ENCODE measurements around the gene BABAM2.
"Not testable (repeated sequence)": the region's sequence is repeated elsewhere in the genome, so short reads cannot be mapped to it uniquely, and the experiment has no call there.

BABAM2 gene

GRCh38 chr2:28247734-28248133, 357.2 kb downstream of the BABAM2 start:
- Mint-ChIP-seq H3K4me1 (peaks cover 24% of the 10 kb centered on the region), H3K27ac (no peak overlapping the region)

DNA sequence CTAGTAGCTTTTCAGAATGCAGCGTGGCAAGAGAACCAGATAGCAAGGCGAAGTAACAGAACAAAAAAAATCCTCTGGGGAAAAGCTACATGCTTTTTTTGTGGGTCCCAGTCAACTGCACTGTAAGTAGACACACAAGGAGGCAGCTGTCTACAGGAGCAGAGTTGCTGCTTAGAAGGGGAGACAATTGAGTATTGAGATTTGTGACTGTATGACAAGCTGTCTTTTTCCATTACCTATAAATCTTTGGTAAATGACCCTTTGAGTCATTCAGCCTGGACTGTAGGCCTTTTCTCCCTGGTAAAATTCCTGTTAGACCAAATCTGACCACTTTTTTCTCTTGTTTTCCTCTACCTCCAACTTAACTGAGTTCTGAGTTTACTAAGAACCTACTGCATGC, 358.0 kb downstream of the BABAM2 start:
- Mint-ChIP-seq H3K36me3 (ENCODE audit: low read depth) (peaks cover 8% of the 10 kb centered on the region), H3K27ac (no peak overlapping the region), H3K4me1 (peaks cover 28% of the 10 kb centered on the region), H3K9me3 (no peaks in the 10 kb centered on the region), H3K27me3 (no peaks in the 10 kb centered on the region), H3K4me3 (no peak overlapping the region)
- DNase-seq = no peak
- no peak for ATAC-seq

More at GRCh38 chr2:28247734-28248133, 357.2 kb downstream of the BABAM2 start:
- no peak overlapping the region for H3K4me3 Mint-ChIP-seq
- peaks cover 8% of the 10 kb centered on the region for H3K36me3 Mint-ChIP-seq (ENCODE audit: low read depth)
- no peaks in the 10 kb centered on the region for H3K27me3 Mint-ChIP-seq
- no peak for DNase-seq
- no peak for ATAC-seq
- H3K9me3 Mint-ChIP-seq = no peaks in the 10 kb centered on the region

DNA sequence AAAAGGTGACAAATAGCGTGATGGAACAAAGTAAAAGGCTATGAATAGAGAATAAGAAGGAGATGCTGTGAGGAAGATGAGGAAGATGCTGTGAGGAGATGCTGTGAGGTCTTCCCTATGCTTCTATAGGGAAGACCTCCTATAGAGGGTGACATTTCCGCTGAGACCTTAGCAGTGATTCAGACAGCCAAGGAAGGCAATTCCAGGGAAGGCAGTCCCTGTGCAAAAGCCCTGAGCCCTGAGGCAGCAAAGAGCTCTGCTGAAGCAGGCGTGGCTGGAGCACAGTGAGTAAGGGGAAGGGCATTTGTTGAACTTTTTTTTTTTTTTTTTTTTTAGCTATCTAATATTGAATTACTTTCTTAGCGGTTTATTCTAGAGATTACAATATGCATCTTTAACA, 359.5 kb downstream of the BABAM2 start:
- no peak for DNase-seq

GRCh38 chr2:28251337-28251736, 360.8 kb downstream of the BABAM2 start:
- DNase-seq (no peak), ATAC-seq (peak; percentile 59)
- H3K9me3 Mint-ChIP-seq = no peaks in the 10 kb centered on the region
- peaks cover 30% of the 10 kb centered on the region for H3K4me1 Mint-ChIP-seq
- peaks cover 8% of the 10 kb centered on the region for H3K36me3 Mint-ChIP-seq (ENCODE audit: low read depth)
- H3K27me3 Mint-ChIP-seq = no peaks in the 10 kb centered on the region
- no peak overlapping the region for H3K4me3 Mint-ChIP-seq
- H3K27ac Mint-ChIP-seq = no peak overlapping the region

More for the DNA sequence above, 359.5 kb downstream of the BABAM2 start:
- Mint-ChIP-seq H3K4me1 (peaks cover 30% of the 10 kb centered on the region), H3K9me3 (no peaks in the 10 kb centered on the region), H3K27me3 (no peaks in the 10 kb centered on the region), H3K4me3 (no peak overlapping the region), H3K36me3 (ENCODE audit: low read depth) (peaks cover 8% of the 10 kb centered on the region), H3K27ac (no peak overlapping the region)
- no peak for ATAC-seq

- ATAC-seq (peak; percentile 93), DNase-seq (peak; percentile 14)
- peak overlapping the region; percentile 73 for H3K27ac Mint-ChIP-seq
- H3K36me3 Mint-ChIP-seq (ENCODE audit: low read depth) = peaks cover 8% of the 10 kb centered on the region
- H3K4me3 Mint-ChIP-seq = no peak overlapping the region
- H3K4me1 Mint-ChIP-seq = peaks cover 25% of the 10 kb centered on the region
- H3K9me3 Mint-ChIP-seq = no peaks in the 10 kb centered on the region
- H3K27me3 Mint-ChIP-seq = no peaks in the 10 kb centered on the region
Measured at GRCh38 chr2:28252311-28252710, 361.8 kb downstream of the BABAM2 start.

- Mint-ChIP-seq H3K27me3 (no peaks in the 10 kb centered on the region), H3K4me1 (peaks cover 25% of the 10 kb centered on the region), H3K36me3 (ENCODE audit: low read depth) (peaks cover 5% of the 10 kb centered on the region), H3K4me3 (no peak overlapping the region), H3K9me3 (no peaks in the 10 kb centered on the region), H3K27ac (no peak overlapping the region)
- DNase-seq (no peak), ATAC-seq (no peak)
Measured at GRCh38 chr2:28253543-28253942, 363.0 kb downstream of the BABAM2 start.

GRCh38 chr2:28255231-28255630, 364.7 kb downstream of the BABAM2 start:
- H3K27ac Mint-ChIP-seq; ATAC-seq; H3K27me3 Mint-ChIP-seq; H3K36me3 Mint-ChIP-seq (ENCODE audit: low read depth); DNase-seq; H3K9me3 Mint-ChIP-seq; H3K4me3 Mint-ChIP-seq: not testable (repeated sequence)
- peaks cover 25% of the 10 kb centered on the region for H3K4me1 Mint-ChIP-seq

- Mint-ChIP-seq H3K4me1 (peaks cover 11% of the 10 kb centered on the region), H3K36me3 (ENCODE audit: low read depth) (peaks cover 1% of the 10 kb centered on the region), H3K4me3 (no peak overlapping the region), H3K9me3 (no peaks in the 10 kb centered on the region), H3K27me3 (no peaks in the 10 kb centered on the region), H3K27ac (no peak overlapping the region)
- DNase-seq = no peak
- ATAC-seq = no peak
Measured at GRCh38 chr2:28257182-28257581, 366.7 kb downstream of the BABAM2 start.

DNA sequence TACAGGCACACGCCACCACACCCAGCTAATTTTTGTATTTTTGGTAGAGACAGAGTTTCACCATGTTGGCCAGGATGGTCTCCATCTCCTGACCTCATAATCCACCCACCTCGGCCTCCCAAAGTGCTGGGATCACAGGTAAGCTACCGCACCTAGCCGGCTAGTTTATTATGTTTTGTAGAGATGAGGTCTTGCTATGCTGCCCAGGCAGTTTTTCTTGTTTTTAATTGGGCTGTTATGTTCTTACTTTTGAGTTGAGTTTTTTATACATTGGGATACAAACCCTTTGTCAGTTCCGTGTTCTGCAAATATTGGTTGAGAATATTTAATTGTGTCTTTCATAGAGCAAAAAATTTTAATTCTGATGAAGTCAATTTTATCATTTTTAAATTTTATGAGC, 368.7 kb downstream of the BABAM2 start:
- H3K27ac Mint-ChIP-seq; H3K4me3 Mint-ChIP-seq; H3K27me3 Mint-ChIP-seq; DNase-seq; ATAC-seq; H3K36me3 Mint-ChIP-seq (ENCODE audit: low read depth); H3K9me3 Mint-ChIP-seq; H3K4me1 Mint-ChIP-seq: not testable (repeated sequence)

GRCh38 chr2:28263690-28264089, 373.2 kb downstream of the BABAM2 start:
- Mint-ChIP-seq H3K27ac (no peak overlapping the region), H3K36me3 (ENCODE audit: low read depth) (peaks cover 4% of the 10 kb centered on the region), H3K4me3 (no peak overlapping the region), H3K9me3 (no peaks in the 10 kb centered on the region), H3K4me1 (no peaks in the 10 kb centered on the region), H3K27me3 (no peaks in the 10 kb centered on the region)
- ATAC-seq = no peak
- no peak for DNase-seq

GRCh38 chr2:28267282-28267681, 376.8 kb downstream of the BABAM2 start:
- Mint-ChIP-seq H3K9me3 (no peaks in the 10 kb centered on the region), H3K4me1 (peaks cover 14% of the 10 kb centered on the region), H3K36me3 (ENCODE audit: low read depth) (peaks cover 2% of the 10 kb centered on the region), H3K27ac (no peak overlapping the region), H3K27me3 (no peaks in the 10 kb centered on the region), H3K4me3 (no peak overlapping the region)
- DNase-seq = no peak
- no peak for ATAC-seq

DNA sequence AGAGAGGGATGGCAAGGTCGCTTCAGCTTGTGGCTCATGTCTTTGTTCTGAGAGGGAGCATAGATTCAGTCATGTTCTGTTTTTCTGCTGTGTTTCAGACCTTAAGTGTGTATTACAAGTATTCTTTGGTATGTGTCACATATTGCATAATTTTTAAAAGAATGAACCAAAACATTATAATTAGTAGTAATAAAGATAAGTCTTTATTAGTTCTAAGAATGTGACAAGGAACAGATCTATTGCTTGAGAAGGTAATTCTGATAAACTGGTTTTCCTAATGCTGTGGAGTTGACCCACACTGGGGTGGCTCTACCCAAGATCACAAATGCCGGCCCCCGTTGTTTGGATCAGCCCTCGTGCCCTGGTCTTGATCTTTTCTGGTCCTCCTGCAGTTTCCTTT, 377.9 kb downstream of the BABAM2 start:
- H3K9me3 Mint-ChIP-seq = no peaks in the 10 kb centered on the region
- H3K4me1 Mint-ChIP-seq = peaks cover 15% of the 10 kb centered on the region
- H3K4me3 Mint-ChIP-seq = no peak overlapping the region
- DNase-seq (no peak), ATAC-seq (no peak)
- H3K27ac Mint-ChIP-seq = no peak overlapping the region
- H3K27me3 Mint-ChIP-seq = no peaks in the 10 kb centered on the region
- peaks cover 2% of the 10 kb centered on the region for H3K36me3 Mint-ChIP-seq (ENCODE audit: low read depth)

GRCh38 chr2:28269019-28269784, 378.7 kb downstream of the BABAM2 start:
- H3K27me3 Mint-ChIP-seq = no peaks in the 10 kb centered on the region
- no peaks in the 10 kb centered on the region for H3K9me3 Mint-ChIP-seq
- peaks cover 19% of the 10 kb centered on the region for H3K4me1 Mint-ChIP-seq
- no peak overlapping the region for H3K4me3 Mint-ChIP-seq
- no peak overlapping the region for H3K27ac Mint-ChIP-seq
- peaks cover 4% of the 10 kb centered on the region for H3K36me3 Mint-ChIP-seq (ENCODE audit: low read depth)
- DNase-seq = no peak
- ATAC-seq = no peak

- H3K27me3 Mint-ChIP-seq = no peaks in the 10 kb centered on the region
- no peak overlapping the region for H3K27ac Mint-ChIP-seq
- H3K9me3 Mint-ChIP-seq = no peaks in the 10 kb centered on the region
- no peak for ATAC-seq
- peaks cover 30% of the 10 kb centered on the region for H3K4me1 Mint-ChIP-seq
- no peak for DNase-seq
- peaks cover 5% of the 10 kb centered on the region for H3K36me3 Mint-ChIP-seq (ENCODE audit: low read depth)
- no peak overlapping the region for H3K4me3 Mint-ChIP-seq
Measured at GRCh38 chr2:28270456-28271152, 380.1 kb downstream of the BABAM2 start.

DNA sequence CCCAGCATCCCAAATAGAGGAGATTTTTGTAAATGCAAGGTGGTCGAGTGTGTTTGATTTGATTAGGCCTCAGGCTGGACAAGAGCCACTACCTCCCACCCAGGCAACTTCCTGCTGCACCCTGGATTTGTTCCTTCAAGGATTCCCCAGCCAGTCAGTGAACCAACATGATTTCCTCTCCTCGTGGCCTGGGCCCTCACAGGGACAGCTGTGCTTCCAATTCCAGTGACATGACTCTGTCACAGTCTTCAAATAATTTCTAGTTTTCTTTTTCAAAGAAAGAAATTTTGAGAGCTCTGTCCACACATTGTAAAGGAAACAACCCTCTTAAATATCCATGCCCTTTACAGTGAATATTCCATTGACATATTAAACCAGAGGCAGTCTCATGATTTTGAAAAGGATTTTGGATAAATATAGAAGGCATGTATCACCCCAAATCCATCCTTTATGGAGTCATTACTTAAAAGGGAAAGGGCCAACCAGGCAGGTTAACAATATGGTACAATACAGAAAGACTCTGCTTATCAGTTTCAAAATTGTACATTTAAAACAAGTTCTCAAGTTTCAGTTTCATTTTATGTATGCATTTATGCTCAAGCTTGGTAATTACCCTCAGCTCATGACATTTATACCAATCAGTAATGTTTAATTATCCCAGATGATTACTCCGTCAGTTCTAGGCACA, 380.8 kb downstream of the BABAM2 start:
- ATAC-seq = peak; percentile 30
- Mint-ChIP-seq H3K36me3 (ENCODE audit: low read depth) (peaks cover 6% of the 10 kb centered on the region), H3K27ac (peak overlapping the region; percentile 0), H3K4me3 (no peak overlapping the region), H3K4me1 (peaks cover 38% of the 10 kb centered on the region), H3K9me3 (no peaks in the 10 kb centered on the region), H3K27me3 (no peaks in the 10 kb centered on the region)
- DNase-seq = no peak
